ENCODE measurements around the gene IFNAR2.
A peak's percentile ranks its signal among the peaks of the same experiment; 100 is the strongest.
"Not testable (repeated sequence)": the region's sequence is repeated elsewhere in the genome, so short reads cannot be mapped to it uniquely, and the experiment has no call there.

Gene IFNAR2

DNA sequence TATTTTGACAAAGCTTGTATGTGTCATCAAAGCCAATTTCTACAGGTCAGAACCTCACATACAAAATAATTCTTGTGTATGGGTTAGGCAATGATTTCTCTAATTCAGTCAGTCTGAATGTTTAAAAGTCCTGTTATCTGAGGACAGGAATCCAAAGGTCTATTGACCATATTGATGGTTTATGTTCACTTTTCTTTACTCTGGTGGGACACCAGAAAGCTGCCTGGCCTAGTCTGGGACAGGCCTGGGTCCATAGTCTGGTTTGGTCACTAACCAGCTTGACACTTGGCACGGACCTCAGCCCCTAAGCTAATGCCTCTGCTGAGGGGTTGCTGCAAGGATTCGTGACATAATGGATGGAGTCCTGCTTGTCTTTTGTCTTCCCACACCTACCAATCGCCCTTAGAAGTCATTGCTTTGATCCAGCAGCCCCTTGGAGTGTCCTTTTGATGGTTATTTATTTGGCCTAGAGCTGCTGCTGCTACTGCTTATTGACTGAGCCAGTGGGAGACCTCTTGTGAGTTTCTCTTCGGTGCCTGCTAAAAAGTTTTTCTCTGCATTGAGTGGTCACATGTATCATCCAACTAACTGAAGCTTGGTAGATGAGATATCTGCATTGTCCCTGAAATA, 15.7 kb downstream of the IFNAR2 start:
- no peak for DNase-seq

GRCh38 chr21:33246506-33246905, 16.8 kb downstream of the IFNAR2 start:
- DNase-seq: no peak

DNA sequence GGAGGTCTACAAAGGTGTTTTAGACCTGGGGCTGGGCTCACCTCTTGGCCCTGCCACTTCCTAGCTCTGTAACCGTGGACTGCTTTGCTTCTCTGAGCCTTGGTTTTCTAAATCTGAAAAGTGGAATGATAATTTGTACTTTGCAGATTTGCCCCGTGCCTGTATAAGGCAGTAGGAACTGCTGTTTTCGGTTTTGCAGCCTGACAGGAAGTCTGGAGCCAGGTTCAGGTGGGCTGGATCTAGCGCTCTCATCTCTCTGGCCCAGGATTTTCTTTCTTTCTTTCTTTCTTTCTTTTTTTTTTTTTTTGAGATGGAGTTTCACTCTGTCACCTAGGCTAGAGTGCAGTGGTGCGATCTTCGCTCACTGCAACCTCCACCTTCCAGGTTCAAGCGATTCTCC, 17.2 kb downstream of the IFNAR2 start:
- no peak for DNase-seq

DNA sequence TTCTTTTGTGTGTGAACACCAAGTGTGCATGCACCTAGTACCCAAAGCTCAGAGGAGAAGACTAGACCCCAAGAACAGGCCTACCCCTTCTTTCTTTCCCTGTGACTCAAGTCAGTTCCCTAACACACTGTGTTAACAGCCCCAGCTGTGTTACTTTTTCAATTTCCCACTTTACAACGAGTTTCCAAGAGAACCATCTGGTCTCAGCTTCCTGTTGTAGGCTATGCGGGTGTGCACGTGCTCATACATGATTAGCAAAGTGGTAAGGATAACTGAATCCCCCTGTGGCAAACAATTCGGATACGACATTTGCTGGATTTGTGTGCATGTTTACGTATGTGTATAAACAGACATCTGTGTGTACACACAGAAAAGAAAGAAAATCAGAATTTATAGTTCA, 17.9 kb downstream of the IFNAR2 start:
- no peak for DNase-seq

- DNase-seq: no peak
Measured at GRCh38 chr21:33249331-33250002, 19.7 kb downstream of the IFNAR2 start.

DNA sequence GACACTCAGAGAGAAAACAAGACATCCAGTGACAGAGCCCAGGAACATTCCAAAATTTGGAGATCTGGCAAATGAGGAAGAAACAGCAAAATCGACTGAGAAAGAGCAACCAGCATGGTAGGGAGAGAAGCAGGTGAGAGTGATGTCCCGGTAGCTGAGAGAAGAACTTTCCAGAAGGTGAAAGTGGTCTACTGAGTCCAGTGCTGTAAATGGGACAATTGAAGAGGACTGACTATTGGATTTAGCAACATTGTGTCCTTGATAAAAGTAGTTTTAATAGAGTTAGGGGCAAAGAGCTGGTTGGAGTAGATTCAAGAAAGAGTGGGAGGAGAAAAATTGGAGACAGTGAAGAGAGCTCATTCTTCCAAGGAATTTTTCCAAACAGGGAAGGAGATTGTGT, 21.4 kb downstream of the IFNAR2 start:
- DNase-seq: no peak

DNA sequence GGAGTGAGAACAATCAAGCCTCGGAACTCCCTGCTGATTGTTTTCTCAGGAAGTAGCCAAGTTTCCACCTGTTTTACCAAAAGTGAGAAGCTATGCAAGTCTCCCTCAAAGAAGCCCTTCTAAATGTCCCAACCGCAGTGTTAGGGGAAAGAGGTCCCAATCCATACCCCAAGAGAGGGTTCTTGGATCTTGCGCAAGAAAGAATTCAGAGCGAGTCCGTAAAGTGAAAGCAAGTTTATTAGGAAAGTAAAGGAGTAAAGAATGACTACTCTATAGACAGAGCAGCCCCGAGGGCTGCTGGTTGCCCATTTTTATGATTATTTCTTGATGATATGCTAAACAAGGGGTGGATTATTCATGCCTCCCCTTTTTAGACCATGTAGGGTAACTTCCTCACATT, 23.6 kb downstream of the IFNAR2 start:
- DNase-seq: not testable (repeated sequence)

DNA sequence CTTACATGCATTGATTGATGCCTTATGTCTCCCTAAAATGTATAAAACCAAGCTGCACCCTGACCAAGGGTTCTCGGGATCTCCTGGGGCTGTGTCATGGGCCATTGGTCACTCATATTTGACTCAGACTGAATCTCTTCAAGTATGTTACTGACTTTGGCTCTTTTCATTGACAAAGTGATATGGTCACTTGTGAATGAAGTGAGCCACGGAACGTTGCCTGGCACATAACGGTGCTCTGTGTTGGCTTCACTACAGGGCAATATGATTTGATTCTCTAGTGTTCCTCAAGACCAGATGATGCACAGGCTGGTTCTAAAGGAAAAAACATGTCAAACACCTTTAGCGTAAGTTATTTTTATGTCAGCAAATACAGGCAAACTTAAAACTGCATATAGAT, 25.0 kb downstream of the IFNAR2 start:
- no peak for DNase-seq

DNA sequence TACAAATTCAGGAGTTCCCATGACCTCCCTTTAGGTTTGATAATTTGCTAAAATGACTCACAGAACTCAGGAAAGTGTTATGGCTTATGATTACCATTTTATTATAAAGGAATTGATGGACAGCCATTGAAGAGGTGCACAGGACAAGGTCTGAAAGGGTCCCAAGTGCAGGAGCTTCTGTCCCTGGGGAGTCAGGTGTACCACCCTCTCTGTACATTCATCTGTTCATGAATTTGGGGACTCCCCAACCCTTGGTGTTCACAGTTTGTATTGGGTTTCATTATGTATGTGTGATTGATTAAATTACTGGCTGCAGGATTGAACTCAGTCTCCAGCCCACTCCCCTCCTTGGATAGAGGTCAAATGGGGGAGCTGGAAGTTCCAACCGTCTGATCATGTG, 25.7 kb downstream of the IFNAR2 start:
- DNase-seq: no peak

DNA sequence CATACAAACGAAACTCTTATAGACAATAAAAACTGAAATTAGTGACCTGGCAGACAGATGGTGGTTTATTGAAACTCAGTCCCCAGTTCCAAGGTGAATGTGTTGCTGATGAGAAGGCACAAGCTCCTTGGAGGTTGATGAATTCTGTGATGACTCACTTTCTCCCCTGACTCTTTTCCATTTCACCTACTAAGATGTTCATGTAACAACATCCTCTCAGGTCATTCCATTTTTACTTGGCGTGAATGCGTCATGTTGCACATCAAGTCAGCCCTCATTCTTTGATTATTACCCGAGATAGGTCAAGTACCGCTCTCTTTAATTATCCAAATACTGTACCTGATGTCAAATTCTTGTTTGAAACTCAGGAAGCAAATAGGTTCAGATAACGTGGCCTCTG, 26.3 kb downstream of the IFNAR2 start:
- DNase-seq: no peak

- DNase-seq: no peak
Measured at GRCh38 chr21:33257094-33257803, 27.5 kb downstream of the IFNAR2 start.

DNA sequence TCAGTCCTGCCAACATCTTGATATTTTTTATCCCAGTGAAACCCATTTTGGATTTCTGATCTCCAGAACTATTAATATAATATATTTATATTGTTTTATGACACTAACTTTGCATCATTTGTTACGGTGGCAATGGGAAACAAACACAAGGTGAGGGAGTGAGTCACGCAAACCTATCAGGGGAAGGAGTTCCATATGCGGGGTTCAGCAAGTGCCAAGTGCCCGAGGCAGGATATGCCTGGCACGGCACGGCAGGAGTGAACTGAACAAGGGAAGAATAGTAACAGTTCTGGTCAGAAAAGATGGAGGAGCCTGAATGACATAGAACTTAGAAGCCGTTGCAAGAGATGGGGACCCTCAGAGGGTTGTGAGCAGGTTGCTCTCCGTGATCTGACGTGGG, 28.7 kb downstream of the IFNAR2 start:
- DNase-seq: no peak

- DNase-seq: no peak
Measured at GRCh38 chr21:33259428-33259827, 29.7 kb downstream of the IFNAR2 start.

- DNase-seq: no peak
Measured at GRCh38 chr21:33259995-33260394, 30.3 kb downstream of the IFNAR2 start.

DNA sequence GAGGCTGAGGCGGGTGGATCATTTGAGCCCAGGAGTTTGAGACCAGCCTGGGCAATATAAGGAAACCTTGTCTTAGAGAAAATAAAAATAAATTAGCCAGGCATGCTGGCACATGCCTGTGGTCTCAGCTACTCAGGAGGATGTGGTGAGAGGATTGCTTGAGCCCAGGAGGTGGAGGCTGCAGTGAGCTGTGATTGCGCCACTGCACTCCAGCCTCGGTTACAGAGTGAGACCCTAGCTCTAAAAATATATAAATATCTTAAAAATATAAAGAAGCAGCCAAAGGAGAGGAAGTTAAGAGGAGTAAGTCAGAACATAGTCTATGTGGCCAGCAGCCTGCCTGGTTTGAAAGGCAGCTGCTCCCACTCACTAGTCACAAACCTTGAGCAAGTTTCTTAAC, 31.9 kb downstream of the IFNAR2 start:
- DNase-seq: no peak

DNA sequence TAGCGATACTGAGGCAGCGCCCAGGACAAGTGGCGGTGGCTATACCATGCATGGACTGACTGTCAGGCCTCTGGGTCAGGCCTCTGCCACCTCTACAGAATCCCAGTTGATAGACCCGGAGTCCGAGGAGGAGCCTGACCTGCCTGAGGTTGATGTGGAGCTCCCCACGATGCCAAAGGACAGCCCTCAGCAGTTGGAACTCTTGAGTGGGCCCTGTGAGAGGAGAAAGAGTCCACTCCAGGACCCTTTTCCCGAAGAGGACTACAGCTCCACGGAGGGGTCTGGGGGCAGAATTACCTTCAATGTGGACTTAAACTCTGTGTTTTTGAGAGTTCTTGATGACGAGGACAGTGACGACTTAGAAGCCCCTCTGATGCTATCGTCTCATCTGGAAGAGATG, 33.2 kb downstream of the IFNAR2 start:
- no peak for DNase-seq

DNA sequence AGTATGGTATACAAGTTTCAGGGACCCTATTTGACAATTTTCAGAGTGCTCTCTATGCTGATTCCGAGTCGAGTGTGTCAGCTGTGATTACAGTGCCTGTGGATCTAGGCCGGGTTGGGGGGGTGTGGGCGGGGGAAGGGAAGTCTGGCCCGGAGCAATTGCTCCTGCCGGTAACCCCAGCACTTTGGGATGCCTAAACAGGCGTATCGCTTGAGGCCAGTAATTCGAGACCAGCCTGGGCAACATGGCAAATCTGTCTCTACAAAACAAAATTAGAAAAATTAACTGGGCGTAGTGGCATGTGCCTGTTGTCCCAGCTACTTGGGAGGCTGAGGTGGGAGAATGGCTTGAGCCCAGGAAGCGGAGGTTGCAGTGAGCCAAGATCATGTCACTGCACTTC, 34.8 kb downstream of the IFNAR2 start:
- no peak for DNase-seq

GRCh38 chr21:33265664-33266049, 35.9 kb downstream of the IFNAR2 start:
- DNase-seq: no peak

- peak; percentile 37 for DNase-seq
Measured at GRCh38 chr21:33266050-33266788, 36.5 kb downstream of the IFNAR2 start, which contains the start of gene IL10RB. IL10RB (plus strand) TSS chr21:33266367; CDS start chr21:33266466, 99 bp downstream.

DNA sequence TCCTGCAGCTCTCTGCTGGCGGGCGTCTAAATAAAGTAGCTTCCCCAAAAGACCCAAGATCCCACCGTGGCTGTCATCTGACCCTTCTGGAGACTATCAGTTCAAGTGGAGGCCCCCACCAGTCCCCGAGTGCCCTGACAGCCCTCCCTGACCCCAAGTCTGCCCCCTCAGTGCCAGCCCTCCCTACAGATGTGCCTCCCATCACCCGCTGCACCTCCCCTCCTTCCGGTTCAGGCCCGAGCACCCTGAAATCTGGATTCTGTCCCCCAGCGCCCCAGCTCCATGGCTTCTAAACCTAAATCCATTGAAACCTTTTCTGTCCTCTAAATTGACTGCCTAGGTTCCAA, 37.0 kb downstream of the IFNAR2 start:
- DNase-seq: no peak

GRCh38 chr21:33267250-33267649, 37.5 kb downstream of the IFNAR2 start:
- no peak for DNase-seq

DNA sequence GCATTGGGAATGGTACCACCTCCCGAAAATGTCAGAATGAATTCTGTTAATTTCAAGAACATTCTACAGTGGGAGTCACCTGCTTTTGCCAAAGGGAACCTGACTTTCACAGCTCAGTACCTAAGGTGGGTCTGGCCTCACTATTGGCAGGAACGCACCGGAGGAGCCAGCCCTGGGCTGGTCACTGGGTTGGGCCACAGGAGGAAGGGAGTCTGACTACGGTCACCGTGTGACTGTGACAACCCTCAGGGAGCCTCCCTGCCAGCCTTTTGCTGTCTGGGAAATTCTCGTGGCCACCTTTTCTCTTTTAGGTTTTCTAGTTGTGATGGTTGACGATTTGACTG, 38.6 kb downstream of the IFNAR2 start:
- no peak for DNase-seq

GRCh38 chr21:33268737-33269441, 39.2 kb downstream of the IFNAR2 start:
- no peak for DNase-seq

Measured in T1000 (cell line).